Hepatocyte (in vitro differentiated cells): ENCODE measurements around the gene NODAL.

Experiments used
- EZH2 ChIP-seq: fragments of 200-600 bp; sonication (generic); IDR thresholded peaks from 2 replicates; pipeline ENCODE4 v1.6.1; 2016; ENCODE audit warnings: antibody characterized with exemption, mild to moderate bottlenecking, borderline replicate concordance
- EZH2phosphoT487 ChIP-seq: fragments of 200-600 bp; sonication (generic); IDR thresholded peaks from one replicate; pipeline ENCODE4 v1.6.1; 2018; ENCODE audit warnings: antibody characterized with exemption, mild to moderate bottlenecking, low read depth, moderate library complexity; ENCODE audit not compliant: unreplicated experiment, severe bottlenecking
- TF ChIP-seq, protein P1 (sequence below): fragments of 200-600 bp; sonication (generic); IDR thresholded peaks from 2 replicates; pipeline ENCODE4 v1.5.1; 2016; ENCODE audit warnings: antibody characterized with exemption, mild to moderate bottlenecking; ENCODE audit not compliant: poor library complexity

DNA sequence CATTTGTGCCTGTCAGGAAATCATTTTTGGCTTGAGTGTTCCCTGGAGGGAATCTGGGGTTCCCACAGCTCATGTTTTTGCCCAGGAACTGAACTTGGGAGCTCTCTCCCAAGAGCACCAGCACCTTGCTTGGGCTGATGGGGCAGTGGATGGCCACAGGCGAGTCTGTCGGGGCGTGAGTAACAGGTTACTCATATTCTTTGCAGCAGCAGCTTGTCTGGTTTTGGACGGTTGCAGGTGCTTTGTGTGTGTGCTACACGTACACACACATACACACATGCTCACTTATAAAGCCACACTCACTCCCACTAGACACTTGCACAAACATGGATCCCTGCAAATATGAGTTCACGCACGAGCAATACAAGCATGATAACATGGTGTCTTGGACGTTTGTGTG lies 34.2 kb upstream of the NODAL start:
- TF ChIP-seq EZH2phosphoT487, result no peak
- TF ChIP-seq, protein P1, sequence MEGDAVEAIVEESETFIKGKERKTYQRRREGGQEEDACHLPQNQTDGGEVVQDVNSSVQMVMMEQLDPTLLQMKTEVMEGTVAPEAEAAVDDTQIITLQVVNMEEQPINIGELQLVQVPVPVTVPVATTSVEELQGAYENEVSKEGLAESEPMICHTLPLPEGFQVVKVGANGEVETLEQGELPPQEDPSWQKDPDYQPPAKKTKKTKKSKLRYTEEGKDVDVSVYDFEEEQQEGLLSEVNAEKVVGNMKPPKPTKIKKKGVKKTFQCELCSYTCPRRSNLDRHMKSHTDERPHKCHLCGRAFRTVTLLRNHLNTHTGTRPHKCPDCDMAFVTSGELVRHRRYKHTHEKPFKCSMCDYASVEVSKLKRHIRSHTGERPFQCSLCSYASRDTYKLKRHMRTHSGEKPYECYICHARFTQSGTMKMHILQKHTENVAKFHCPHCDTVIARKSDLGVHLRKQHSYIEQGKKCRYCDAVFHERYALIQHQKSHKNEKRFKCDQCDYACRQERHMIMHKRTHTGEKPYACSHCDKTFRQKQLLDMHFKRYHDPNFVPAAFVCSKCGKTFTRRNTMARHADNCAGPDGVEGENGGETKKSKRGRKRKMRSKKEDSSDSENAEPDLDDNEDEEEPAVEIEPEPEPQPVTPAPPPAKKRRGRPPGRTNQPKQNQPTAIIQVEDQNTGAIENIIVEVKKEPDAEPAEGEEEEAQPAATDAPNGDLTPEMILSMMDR, result no peak
- TF ChIP-seq EZH2, result no peak
